Parathyroid adenoma (tissue), 2 donors: ENCODE measurements around the gene PEX1.

Experiments
- H2AFZ ChIP-seq: fragments of 300-600 bp; sonication (generic); one replicate; pipeline ENCODE4 v1.7.0; 2017; ENCODE audit warnings: antibody characterized with exemption, mild to moderate bottlenecking
- H3K27ac ChIP-seq: fragments of 300-600 bp; sonication (generic); one replicate; pipeline ENCODE4 v1.7.0; 2017
- H3K27me3 ChIP-seq: fragments of 300-600 bp; sonication (generic); one replicate; pipeline ENCODE4 v1.7.0; 2017; ENCODE audit warnings: low read length; ENCODE audit not compliant: control insufficient read depth, insufficient read depth
- H3K36me3 ChIP-seq: fragments of 300-600 bp; sonication (generic); one replicate; pipeline ENCODE4 v1.7.0; 2017; ENCODE audit warnings: low read length; ENCODE audit not compliant: control insufficient read depth, insufficient read depth
- H3K4me1 ChIP-seq: fragments of 300-600 bp; sonication (generic); one replicate; pipeline ENCODE4 v1.7.0; 2017; ENCODE audit warnings: control low read depth
- H3K4me2 ChIP-seq: fragments of 300-600 bp; sonication (generic); one replicate; pipeline ENCODE4 v1.7.0; 2017; ENCODE audit warnings: low read length
- H3K4me3 ChIP-seq: fragments of 300-600 bp; sonication (generic); one replicate; pipeline ENCODE4 v1.7.0; 2017; ENCODE audit warnings: low read depth, low read length
- H3K79me2 ChIP-seq: fragments of 300-600 bp; sonication (generic); one replicate; pipeline ENCODE4 v1.7.0; 2017; ENCODE audit warnings: control low read depth
- H3K9ac ChIP-seq: fragments of 300-600 bp; sonication (generic); one replicate; pipeline ENCODE4 v1.7.0; 2017; ENCODE audit warnings: mild to moderate bottlenecking
- H3K9me3 ChIP-seq: fragments of 300-600 bp; sonication (generic); one replicate; pipeline ENCODE4 v1.7.0; 2017; ENCODE audit warnings: low read length; ENCODE audit not compliant: control insufficient read depth
- CTCF ChIP-seq: fragments of 300-600 bp; sonication (generic); IDR thresholded peaks from one replicate; pipeline ENCODE4 v1.7.0; 2017; ENCODE audit warnings: antibody characterized with exemption, mild to moderate bottlenecking
- donor health status: primary hyperparathyroidism.

Gene PEX1

GRCh38 chr7:92437956-92438491 is 90.3 kb downstream of the PEX1 start:
- no peaks in the 10 kb centered on the region for H3K9me3 ChIP-seq
- no peaks in the 10 kb centered on the region for H3K27me3 ChIP-seq
- no peak overlapping the region for H3K9ac ChIP-seq
- no peak overlapping the region for H3K4me3 ChIP-seq
- H3K27ac ChIP-seq, result no peak overlapping the region
- no peak overlapping the region for H3K4me2 ChIP-seq
- no peak overlapping the region for H2AFZ ChIP-seq
- no peaks in the 10 kb centered on the region for H3K36me3 ChIP-seq
- H3K4me1 ChIP-seq, result no peaks in the 10 kb centered on the region
- no peaks in the 10 kb centered on the region for H3K79me2 ChIP-seq
- TF ChIP-seq CTCF, result no peak
